HEK293 (cell line): Measurements from ENCODE around the gene RANGAP1.

Source experiments
- CTCF ChIA-PET: fragments of 350-600 bp; formaldehyde crosslinking; extraction: SDS; loops from one replicate; lab custom pipeline; 2021; ENCODE audit warnings: antibody characterized with exemption; lab: Yijun Ruan, JAX
- POLR2A ChIA-PET: fragments of 300-600 bp; formaldehyde crosslinking; extraction: SDS; loops from one replicate; lab custom pipeline; 2020; ENCODE audit warnings: antibody characterized with exemption, inconsistent platforms; lab: Yijun Ruan, JAX
- H3K27ac ChIP-seq: fragments of 200-500 bp; sonication (Bioruptor generic); 2 replicates; pipeline ENCODE4 v1.5.1; 2014; ENCODE audit warnings: low read depth, low read length, control low read depth, inconsistent platforms; ENCODE audit errors: extremely low read depth
- H3K36me3 ChIP-seq, 2 experiments: fragments of 200-500 bp in 1 of 2; sonication (Bioruptor generic) in 1 of 2; 1 replicate in 1 of 2; 2 replicates in 1 of 2; pipeline ENCODE4 v1.5.1; 2014 to 2017; ENCODE audit warnings: inconsistent platforms in 2 of 2, low read length in 2 of 2; ENCODE audit not compliant: control insufficient read depth in 2 of 2, insufficient read depth in 1 of 2
- H3K4me1 ChIP-seq: fragments of 200-500 bp; sonication (Bioruptor generic); 2 replicates; pipeline ENCODE4 v1.5.1; 2014; ENCODE audit warnings: mild to moderate bottlenecking, low read length, inconsistent platforms; ENCODE audit not compliant: control insufficient read depth, insufficient read depth
- H3K4me3 ChIP-seq: 2 replicates; pipeline ENCODE4 v1.5.1; 2011; ENCODE audit warnings: low read depth, mild to moderate bottlenecking, control low read depth, low read length, moderate library complexity
- H3K9me3 ChIP-seq: fragments of 200-500 bp; sonication (Bioruptor generic); 2 replicates; pipeline ENCODE4 v1.5.1; 2014; ENCODE audit warnings: low read depth, low read length, inconsistent platforms; ENCODE audit not compliant: control insufficient read depth, insufficient read depth
- BCL11A ChIP-seq: fragments of 450-650 bp; formaldehyde crosslinking; IDR thresholded peaks from 2 replicates; pipeline ENCODE4 v1.5.1; 2016; ENCODE audit warnings: low read depth, missing biosample characterization, missing genetic modification characterization
- EGR2 ChIP-seq: fragments of 450-650 bp; formaldehyde crosslinking; IDR thresholded peaks from 2 replicates; pipeline ENCODE4 v1.5.1; 2016; ENCODE audit warnings: low read depth, missing biosample characterization, missing genetic modification characterization
- ELK4 ChIP-seq: IDR thresholded peaks from 2 replicates; pipeline ENCODE4 v1.6.1; 2011; ENCODE audit warnings: mild to moderate bottlenecking, low read depth, low read length, borderline replicate concordance
- GLI4 ChIP-seq: fragments of 450-650 bp; formaldehyde crosslinking; IDR thresholded peaks from 2 replicates; pipeline ENCODE4 v1.5.1; 2016; ENCODE audit warnings: missing biosample characterization, missing genetic modification characterization
- GLIS2 ChIP-seq: fragments of 450-650 bp; formaldehyde crosslinking; IDR thresholded peaks from 2 replicates; pipeline ENCODE4 v1.5.1; 2016; ENCODE audit warnings: missing biosample characterization, missing genetic modification characterization
- INSM2 ChIP-seq: fragments of 450-650 bp; formaldehyde crosslinking; IDR thresholded peaks from 2 replicates; pipeline ENCODE4 v1.5.1; 2016; ENCODE audit warnings: missing biosample characterization, missing genetic modification characterization
- KLF1 ChIP-seq: fragments of 450-650 bp; formaldehyde crosslinking; IDR thresholded peaks from 2 replicates; pipeline ENCODE4 v1.5.1; 2016; ENCODE audit warnings: missing biosample characterization, missing genetic modification characterization
- KLF7 ChIP-seq: fragments of 450-650 bp; formaldehyde crosslinking; IDR thresholded peaks from 2 replicates; pipeline ENCODE4 v1.5.1; 2016; ENCODE audit warnings: missing biosample characterization, missing genetic modification characterization, borderline replicate concordance
- PATZ1 ChIP-seq: fragments of 450-650 bp; formaldehyde crosslinking; IDR thresholded peaks from 2 replicates; pipeline ENCODE4 v1.5.1; 2016; ENCODE audit warnings: missing biosample characterization, missing genetic modification characterization
- PRDM1 ChIP-seq: fragments of 450-650 bp; formaldehyde crosslinking; IDR thresholded peaks from 2 replicates; pipeline ENCODE4; 2016; ENCODE audit warnings: missing biosample characterization, missing genetic modification characterization
- PRDM10 ChIP-seq: fragments of 450-650 bp; formaldehyde crosslinking; IDR thresholded peaks from 2 replicates; pipeline ENCODE4 v1.5.1; 2016; ENCODE audit warnings: missing biosample characterization, missing genetic modification characterization
- YY2 ChIP-seq: fragments of 450-650 bp; formaldehyde crosslinking; IDR thresholded peaks from 2 replicates; pipeline ENCODE4 v1.5.1; 2016; ENCODE audit warnings: missing biosample characterization, missing genetic modification characterization
- ZNF433 ChIP-seq: fragments of 450-650 bp; formaldehyde crosslinking; IDR thresholded peaks from 2 replicates; pipeline ENCODE4 v1.5.1; 2016; ENCODE audit warnings: missing biosample characterization, missing genetic modification characterization, low read depth
- ZNF585B ChIP-seq: fragments of 450-650 bp; formaldehyde crosslinking; IDR thresholded peaks from 2 replicates; pipeline ENCODE4 v1.5.1; 2016; ENCODE audit warnings: missing biosample characterization, missing genetic modification characterization
- ZNF600 ChIP-seq: fragments of 450-650 bp; formaldehyde crosslinking; IDR thresholded peaks from 2 replicates; pipeline ENCODE4 v1.5.1; 2016; ENCODE audit warnings: missing biosample characterization, missing genetic modification characterization
- ZNF621 ChIP-seq: fragments of 450-650 bp; formaldehyde crosslinking; IDR thresholded peaks from 2 replicates; pipeline ENCODE4 v1.5.1; 2017; ENCODE audit warnings: missing biosample characterization, missing genetic modification characterization
- ZNF664 ChIP-seq: fragments of 450-650 bp; formaldehyde crosslinking; IDR thresholded peaks from 2 replicates; pipeline ENCODE4 v1.5.1; 2016; ENCODE audit warnings: missing biosample characterization, missing genetic modification characterization
- ZNF791 ChIP-seq: fragments of 450-650 bp; formaldehyde crosslinking; IDR thresholded peaks from 2 replicates; pipeline ENCODE4 v1.5.1; 2016; ENCODE audit warnings: missing biosample characterization, missing genetic modification characterization
- TF ChIP-seq, protein P1 (sequence below): fragments of 450-650 bp; formaldehyde crosslinking; IDR thresholded peaks from 2 replicates; pipeline ENCODE4 v1.5.1; 2017; ENCODE audit warnings: missing biosample characterization, missing genetic modification characterization

RANGAP1 gene

GRCh38 chr22:41248758-41249157 is 37.2 kb downstream of the RANGAP1 start (continued):
- TF ChIP-seq ELK4, result no peak
- TF ChIP-seq ZNF621 (tag by site-specific recombination), result no peak

DNA sequence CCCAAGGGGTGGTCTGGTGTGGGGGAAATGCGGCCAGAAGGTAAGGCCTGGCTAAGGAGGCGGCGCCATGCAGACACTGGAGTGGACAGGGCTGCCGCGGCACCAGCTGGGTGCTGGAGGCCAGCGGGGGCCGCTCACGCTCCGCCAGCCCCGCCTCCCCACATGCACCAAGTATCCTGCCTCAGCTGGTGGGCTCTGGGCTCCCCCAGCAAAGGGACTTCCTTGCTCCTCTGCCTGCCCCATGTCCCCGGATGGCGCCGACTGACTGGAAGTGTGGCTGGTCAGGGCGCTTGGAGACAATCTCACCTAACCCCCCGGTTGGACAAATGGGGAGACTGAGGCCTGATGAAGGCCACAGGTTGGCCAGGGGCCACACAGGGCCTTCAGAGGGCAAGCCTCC is 37.7 kb downstream of the RANGAP1 start:
- peaks cover 40 to 80% of the 10 kb centered on the region in 2 experiments; a peak in 2 of 3 replicates for H3K36me3 ChIP-seq
- H3K9me3 ChIP-seq, result no peaks in the 10 kb centered on the region
- TF ChIP-seq, protein P1, sequence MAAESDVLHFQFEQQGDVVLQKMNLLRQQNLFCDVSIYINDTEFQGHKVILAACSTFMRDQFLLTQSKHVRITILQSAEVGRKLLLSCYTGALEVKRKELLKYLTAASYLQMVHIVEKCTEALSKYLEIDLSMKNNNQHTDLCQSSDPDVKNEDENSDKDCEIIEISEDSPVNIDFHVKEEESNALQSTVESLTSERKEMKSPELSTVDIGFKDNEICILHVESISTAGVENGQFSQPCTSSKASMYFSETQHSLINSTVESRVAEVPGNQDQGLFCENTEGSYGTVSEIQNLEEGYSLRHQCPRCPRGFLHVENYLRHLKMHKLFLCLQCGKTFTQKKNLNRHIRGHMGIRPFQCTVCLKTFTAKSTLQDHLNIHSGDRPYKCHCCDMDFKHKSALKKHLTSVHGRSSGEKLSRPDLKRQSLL (tag by site-specific recombination), result no peak
- no peak for TF ChIP-seq KLF1 (tag by site-specific recombination)
- TF ChIP-seq GLIS2, result peak; percentile 38; the same call in 1 of the 2 replicates
- TF ChIP-seq PRDM1, result no peak
- TF ChIP-seq GLI4 (tag by site-specific recombination), result no peak
- TF ChIP-seq, all 188 proteins: peak for 1
- ChIA-PET CTCF (interaction anchor here (0.7 kb wide), 1 partner anchor 24 kb away, joined by 5 read pairs; no protein-coding TSS in a partner anchor), POLR2A (interaction anchor here (0.6 kb wide), 1 partner anchor 117 kb away, joined by 3 read pairs; no protein-coding TSS in a partner anchor)
- Histone ChIP-seq H3K27ac (no peak overlapping the region), H3K4me3 (no peak overlapping the region), H3K4me1 (no peaks in the 10 kb centered on the region)

- Histone ChIP-seq H3K36me3 (peaks cover 34 to 74% of the 10 kb centered on the region in 2 experiments; a peak in 2 of 3 replicates), H3K4me3 (no peak overlapping the region), H3K4me1 (no peaks in the 10 kb centered on the region), H3K9me3 (no peaks in the 10 kb centered on the region), H3K27ac (no peak overlapping the region)
- ChIA-PET CTCF (no interaction called here), POLR2A (interaction anchor here (0.6 kb wide), 1 partner anchor 118 kb away, joined by 3 read pairs; no protein-coding TSS in a partner anchor)
- TF ChIP-seq ZNF585B (tag by site-specific recombination), result no peak
- TF ChIP-seq ZNF433, result no peak
- TF ChIP-seq BCL11A (tag by site-specific recombination), result no peak
- no peak for TF ChIP-seq ZNF664
- no peak for TF ChIP-seq ZNF791
Observed at GRCh38 chr22:41247703-41248102, 38.3 kb downstream of the RANGAP1 start.

DNA sequence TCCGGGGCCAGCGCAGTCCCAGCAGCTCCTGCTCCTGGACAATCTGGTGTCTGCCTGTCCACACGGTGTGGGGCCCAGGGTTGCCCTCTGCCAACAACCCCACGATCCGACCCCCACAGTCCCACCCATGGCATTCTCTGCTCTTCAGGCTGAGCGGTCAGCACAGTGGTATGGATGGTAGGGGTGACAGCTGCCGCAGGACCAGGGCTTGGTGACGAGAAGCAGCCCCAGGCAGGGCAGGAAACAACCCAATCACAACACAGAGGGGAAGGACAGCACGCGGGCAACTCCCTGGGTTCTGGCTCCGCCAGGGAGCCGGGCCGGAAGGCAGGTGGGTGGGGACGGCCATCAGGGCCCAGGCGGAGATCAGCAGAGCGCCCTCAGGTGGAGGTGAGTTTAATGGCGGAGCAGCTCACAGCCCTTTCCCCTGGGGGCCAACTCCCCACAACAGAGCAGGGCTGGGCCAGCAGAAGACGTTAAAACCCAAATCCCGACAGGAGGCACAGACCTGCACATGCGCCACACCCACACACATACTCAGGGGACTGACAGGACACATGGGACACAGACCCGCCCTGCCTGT is 40.0 kb downstream of the RANGAP1 start:
- no peaks in the 10 kb centered on the region for H3K9me3 ChIP-seq
- POLR2A ChIA-PET, result interaction anchor here (1.2 kb wide), 1 partner anchor 11 kb away, joined by 5 read pairs; no protein-coding TSS in a partner anchor
- H3K27ac ChIP-seq, result no peak overlapping the region
- CTCF ChIA-PET, result interaction anchor here (0.7 to 3.6 kb wide), 6 partner anchors 8 to 323 kb away, joined by 3 to 14 read pairs (median 4); no protein-coding TSS in a partner anchor
- no peaks in the 10 kb centered on the region for H3K4me1 ChIP-seq
- no peak overlapping the region for H3K4me3 ChIP-seq
- H3K36me3 ChIP-seq, result peaks cover 20 to 59% of the 10 kb centered on the region in 2 experiments; a peak in 2 of 3 replicates
- TF ChIP-seq PATZ1 (peak; percentile 56), ZNF600 (tag by site-specific recombination) (peak; percentile 61; the same call in 1 of the 2 replicates), EGR2 (tag by site-specific recombination) (peak; percentile 31; the same call in 1 of the 2 replicates), PRDM10 (0 out of 2 replicates have a peak, but pooled peaks have one; percentile 21), KLF1 (tag by site-specific recombination) (peak; percentile 41; the same call in 1 of the 2 replicates), KLF7 (tag by site-specific recombination) (no peak), INSM2 (0 out of 2 replicates have a peak, but pooled peaks have one; percentile 25), YY2 (tag by site-specific recombination) (0 out of 2 replicates have a peak, but pooled peaks have one; percentile 28)
